Activated CD8-positive, alpha-beta T cell treated with anti-CD3 and anti-CD28 coated beads for 36 hours (primary cell): Measurements from ENCODE around the gene SLCO2A1. TPM values are rescaled to one million over a fixed set of nuclear protein-coding genes. Genes with fewer than 3 reads are reported as not detected.
"Not testable (repeated sequence)": the region's sequence is repeated elsewhere in the genome, so short reads cannot be mapped to it uniquely, and the experiment has no call there.

Source experiments
- ATAC-seq: fragments of 200-7000 bp; cut with Tn5 transposase; one replicate; pipeline ENCODE4 v1.10.0; 2021; ENCODE audit warnings: mild to moderate bottlenecking, moderate library complexity
- CTCF ChIA-PET: fragments of 350-600 bp; sonication (Branson Sonifier 250); formaldehyde crosslinking; loops from one replicate; lab custom pipeline; 2021; ENCODE audit warnings: antibody characterized with exemption; lab: Charles Lee
- POLR2A ChIA-PET: fragments of 350-600 bp; sonication (Branson Sonifier 250); formaldehyde crosslinking; loops from one replicate; lab custom pipeline; 2021; ENCODE audit warnings: antibody characterized with exemption; lab: Charles Lee
- DNase-seq: peaks from one replicate; pipeline ENCODE4 v3.0.0-alpha.2; 2020
- H3K27ac Mint-ChIP-seq: one replicate; pipeline ENCODE4 v1.8.0; 2021; ENCODE audit warnings: mild to moderate bottlenecking, mixed read lengths
- H3K27me3 Mint-ChIP-seq: one replicate; pipeline ENCODE4 v1.8.0; 2021; ENCODE audit warnings: mixed read lengths
- H3K36me3 Mint-ChIP-seq: one replicate; pipeline ENCODE4 v1.8.0; 2021; ENCODE audit warnings: low read depth, mixed read lengths
- H3K4me1 Mint-ChIP-seq: one replicate; pipeline ENCODE4 v1.8.0; 2021; ENCODE audit warnings: low read depth, mixed read lengths
- H3K4me3 Mint-ChIP-seq: one replicate; pipeline ENCODE4 v1.8.0; 2021; ENCODE audit warnings: mild to moderate bottlenecking, moderate library complexity, mixed read lengths
- H3K9me3 Mint-ChIP-seq: one replicate; pipeline ENCODE4 v1.8.0; 2021; ENCODE audit warnings: mixed read lengths
- CTCF ChIP-seq: fragments of 200-600 bp; IDR thresholded peaks from one replicate; pipeline ENCODE4 v1.8.0; 2022; ENCODE audit warnings: antibody characterized with exemption, mild to moderate bottlenecking
- intact Hi-C: fragments of 100-400 bp; cut with micrococcal nuclease; formaldehyde crosslinking; loops from one replicate; pipeline ENCODE4 v1.10.0; 2022
- total RNA-seq, 2 experiments: library from RNA; stranded (reverse); gene quantifications; one replicate each; pipeline ENCODE4 v1.2.3, GENCODE V29; 2021

SLCO2A1 gene
- total RNA-seq, 2 experiments from 2014 or later, result not detected

- H3K36me3 Mint-ChIP-seq, result no peaks in the 10 kb centered on the region
- ATAC-seq (no peak), DNase-seq (no peak)
- H3K27ac Mint-ChIP-seq, result no peak overlapping the region
- ChIA-PET CTCF (no interaction called here), POLR2A (no interaction called here)
- no peaks in the 10 kb centered on the region for H3K9me3 Mint-ChIP-seq
- H3K27me3 Mint-ChIP-seq, result no peaks in the 10 kb centered on the region
- intact Hi-C loops, result no loop called here
- no peaks in the 10 kb centered on the region for H3K4me1 Mint-ChIP-seq
- TF ChIP-seq CTCF, result no peak
- H3K4me3 Mint-ChIP-seq, result no peak overlapping the region
Measured at GRCh38 chr3:134072881-134073582, 43.3 kb upstream of the SLCO2A1 start.

GRCh38 chr3:134070281-134070680 is 40.6 kb upstream of the SLCO2A1 start:
- H3K9me3 Mint-ChIP-seq, H3K4me3 Mint-ChIP-seq, H3K27me3 Mint-ChIP-seq, H3K4me1 Mint-ChIP-seq, ATAC-seq, POLR2A ChIA-PET, H3K27ac Mint-ChIP-seq, CTCF ChIA-PET, intact Hi-C loops, H3K36me3 Mint-ChIP-seq, DNase-seq: not testable (repeated sequence)

- CTCF ChIA-PET, result no interaction called here
- no peak for DNase-seq
- POLR2A ChIA-PET, result no interaction called here
- Mint-ChIP-seq H3K9me3 (no peaks in the 10 kb centered on the region), H3K4me3 (no peak overlapping the region), H3K36me3 (no peaks in the 10 kb centered on the region), H3K4me1 (no peaks in the 10 kb centered on the region), H3K27me3 (no peaks in the 10 kb centered on the region), H3K27ac (no peak overlapping the region)
- TF ChIP-seq CTCF, result no peak
- intact Hi-C loops, result no loop called here
- no peak for ATAC-seq
Measured at GRCh38 chr3:134068429-134068828, 38.7 kb upstream of the SLCO2A1 start.

- TF ChIP-seq CTCF, result no peak
- Mint-ChIP-seq H3K9me3 (no peaks in the 10 kb centered on the region), H3K27me3 (no peaks in the 10 kb centered on the region), H3K27ac (no peak overlapping the region), H3K4me3 (no peak overlapping the region), H3K36me3 (no peaks in the 10 kb centered on the region), H3K4me1 (no peaks in the 10 kb centered on the region)
- POLR2A ChIA-PET, result no interaction called here
- ATAC-seq, result no peak
- intact Hi-C loops, result no loop called here
- CTCF ChIA-PET, result no interaction called here
- DNase-seq, result no peak
Measured at GRCh38 chr3:134067531-134068161, 37.9 kb upstream of the SLCO2A1 start.

- no peak for DNase-seq
- ChIA-PET CTCF (no interaction called here), POLR2A (no interaction called here)
- intact Hi-C loops, result no loop called here
- Mint-ChIP-seq H3K4me3 (no peak overlapping the region), H3K27ac (no peak overlapping the region), H3K27me3 (no peaks in the 10 kb centered on the region), H3K4me1 (no peaks in the 10 kb centered on the region), H3K9me3 (no peaks in the 10 kb centered on the region), H3K36me3 (no peaks in the 10 kb centered on the region)
- TF ChIP-seq CTCF, result no peak
- no peak for ATAC-seq
Measured at GRCh38 chr3:134066651-134067530, 37.2 kb upstream of the SLCO2A1 start.
